GM12892 (cell line): ENCODE results near the gene STRA6.

ENCODE experiments used
- POLR2A ChIP-seq: IDR thresholded peaks from 2 replicates; pipeline ENCODE4 v1.6.1; 2011; ENCODE audit warnings: low read depth, low read length, control low read depth
- POLR2AphosphoS5 ChIP-seq: IDR thresholded peaks from 2 replicates; pipeline ENCODE4 v1.6.1; 2011; ENCODE audit warnings: low read depth, low read length, control low read depth
- TAF1 ChIP-seq: IDR thresholded peaks from 2 replicates; pipeline ENCODE4 v1.6.1; 2011; ENCODE audit warnings: low read depth, mild to moderate bottlenecking, control low read depth, low read length, borderline replicate concordance

DNA sequence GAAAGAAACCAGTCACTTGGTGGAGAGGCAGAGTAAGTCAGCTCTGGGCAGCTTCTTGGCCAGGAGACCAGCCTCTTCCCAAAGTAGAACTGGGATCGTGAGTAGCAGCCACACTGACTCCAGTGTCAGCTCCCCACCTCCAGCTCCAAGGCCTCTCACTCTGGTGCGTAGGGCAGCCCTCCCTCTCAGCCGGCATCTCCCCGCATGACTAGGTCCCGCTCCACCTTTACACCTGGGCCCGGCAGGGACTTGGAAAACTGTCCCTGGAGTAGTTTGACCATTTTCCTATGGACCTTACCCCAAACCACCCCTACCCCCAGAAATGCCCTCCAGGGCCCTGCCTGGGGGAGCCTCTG lies 3.3 kb downstream of the STRA6 start:
- no peak for TF ChIP-seq POLR2A
- TF ChIP-seq POLR2AphosphoS5: no peak
- TF ChIP-seq TAF1: no peak
